ENCODE measurements around the gene DCDC2. TPM values are rescaled to one million over a fixed set of nuclear protein-coding genes. Genes with fewer than 3 reads are reported as not detected.
"Not testable (repeated sequence)": the region's sequence is repeated elsewhere in the genome, so short reads cannot be mapped to it uniquely, and the experiment has no call there.

Gene DCDC2
- total RNA-seq, 2 donors from 2014 or later: 0.34 to 2.5 TPM

DNA sequence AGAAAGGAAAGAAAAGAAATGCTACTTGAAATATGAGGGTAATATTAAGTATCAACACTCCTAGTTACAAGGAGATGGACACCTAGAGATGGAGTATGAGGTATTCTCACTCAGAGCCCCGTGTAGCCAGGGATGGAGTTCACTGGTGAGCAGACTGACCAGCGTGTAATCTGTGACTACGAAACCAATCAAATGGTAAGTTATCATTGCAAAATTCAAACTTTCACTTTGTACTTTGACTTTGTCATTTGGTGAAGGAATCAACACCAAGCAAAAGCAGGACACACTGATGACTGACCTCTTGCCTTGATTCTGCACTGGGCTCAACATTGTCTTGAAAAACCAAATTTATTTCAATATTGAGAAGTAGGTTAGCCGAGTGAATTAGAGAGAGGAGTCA is 51.8 kb downstream of the DCDC2 start:
- no peaks in the 10 kb centered on the region for H3K4me1 ChIP-seq (replicated peaks)
- intact Hi-C loops (cut with DNase I): no loop called here
- DNase-seq (ENCODE audit: low spot score): no peak
- H3K4me3 ChIP-seq: no peak overlapping the region
- WGBS: 90% methylated on average over 4 of the region's 4 CpGs
- TF ChIP-seq, protein P1, sequence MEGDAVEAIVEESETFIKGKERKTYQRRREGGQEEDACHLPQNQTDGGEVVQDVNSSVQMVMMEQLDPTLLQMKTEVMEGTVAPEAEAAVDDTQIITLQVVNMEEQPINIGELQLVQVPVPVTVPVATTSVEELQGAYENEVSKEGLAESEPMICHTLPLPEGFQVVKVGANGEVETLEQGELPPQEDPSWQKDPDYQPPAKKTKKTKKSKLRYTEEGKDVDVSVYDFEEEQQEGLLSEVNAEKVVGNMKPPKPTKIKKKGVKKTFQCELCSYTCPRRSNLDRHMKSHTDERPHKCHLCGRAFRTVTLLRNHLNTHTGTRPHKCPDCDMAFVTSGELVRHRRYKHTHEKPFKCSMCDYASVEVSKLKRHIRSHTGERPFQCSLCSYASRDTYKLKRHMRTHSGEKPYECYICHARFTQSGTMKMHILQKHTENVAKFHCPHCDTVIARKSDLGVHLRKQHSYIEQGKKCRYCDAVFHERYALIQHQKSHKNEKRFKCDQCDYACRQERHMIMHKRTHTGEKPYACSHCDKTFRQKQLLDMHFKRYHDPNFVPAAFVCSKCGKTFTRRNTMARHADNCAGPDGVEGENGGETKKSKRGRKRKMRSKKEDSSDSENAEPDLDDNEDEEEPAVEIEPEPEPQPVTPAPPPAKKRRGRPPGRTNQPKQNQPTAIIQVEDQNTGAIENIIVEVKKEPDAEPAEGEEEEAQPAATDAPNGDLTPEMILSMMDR (IDR thresholded peaks at IDR 0.05): no peak
- TF ChIP-seq POLR2AphosphoS5 (IDR thresholded peaks at IDR 0.05) (no peak), POLR2A (IDR thresholded peaks at IDR 0.05) (no peak)
- H3K27ac ChIP-seq: no peak overlapping the region
- no peaks in the 10 kb centered on the region for H3K36me3 ChIP-seq
- no peaks in the 10 kb centered on the region for H3K9me3 ChIP-seq
- H3K27me3 ChIP-seq (replicated peaks; ENCODE audit: insufficient read depth): no peaks in the 10 kb centered on the region

DNA sequence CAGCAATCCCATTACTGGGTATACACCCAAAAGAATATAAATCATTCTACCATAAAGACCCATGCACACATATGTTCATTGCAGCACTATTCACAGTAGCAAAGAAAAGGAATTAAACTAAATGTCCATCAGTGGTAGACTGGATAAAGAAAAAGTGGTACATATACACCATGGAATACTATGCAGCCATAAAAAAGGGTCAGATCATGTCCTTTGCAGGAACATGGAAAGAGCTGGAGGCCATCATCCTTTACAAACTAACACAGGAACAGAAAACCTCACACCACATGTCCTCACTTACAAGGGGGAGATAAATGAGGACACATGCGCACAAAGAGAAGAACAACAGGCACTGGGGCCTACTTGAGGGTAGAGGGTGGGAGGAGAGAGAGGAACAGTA is 60.9 kb downstream of the DCDC2 start:
- DNase-seq (ENCODE audit: low spot score): no peak
- intact Hi-C loops (cut with DNase I): no loop called here
- Histone ChIP-seq H3K4me3 (no peak overlapping the region), H3K27me3 (replicated peaks; ENCODE audit: insufficient read depth) (no peaks in the 10 kb centered on the region), H3K9me3 (no peaks in the 10 kb centered on the region), H3K27ac (no peak overlapping the region), H3K36me3 (no peaks in the 10 kb centered on the region), H3K4me1 (replicated peaks) (no peaks in the 10 kb centered on the region)
- 97% methylated on average over 1 of the region's 1 CpG for WGBS
- TF ChIP-seq POLR2AphosphoS5 (IDR thresholded peaks at IDR 0.05): no peak

DNA sequence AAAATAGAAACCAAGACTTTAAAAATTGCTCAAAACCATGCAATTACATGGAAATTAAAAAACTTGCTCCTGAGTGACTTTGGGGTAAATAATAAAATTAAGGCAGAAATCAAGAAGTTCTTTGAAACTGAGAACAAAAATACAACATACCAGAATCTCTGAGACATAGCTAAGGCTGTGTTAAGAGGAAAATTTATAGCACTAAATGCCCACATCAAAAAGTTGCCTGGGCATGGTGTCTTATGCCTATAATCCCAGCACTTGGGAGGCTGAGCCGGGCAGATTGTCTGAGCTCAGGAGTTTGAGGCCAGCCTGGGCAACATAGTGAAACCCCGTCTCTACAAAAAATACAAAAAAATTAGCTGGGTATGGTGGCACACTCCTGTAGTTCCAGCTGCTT is 64.0 kb downstream of the DCDC2 start:
- DNase-seq (ENCODE audit: low spot score); H3K36me3 ChIP-seq; H3K9me3 ChIP-seq; H3K4me1 ChIP-seq (replicated peaks); H3K27ac ChIP-seq; H3K27me3 ChIP-seq (replicated peaks; ENCODE audit: insufficient read depth); H3K4me3 ChIP-seq; intact Hi-C loops (cut with DNase I): not testable (repeated sequence)
- WGBS: 94% methylated on average over 2 of the region's 2 CpGs

DNA sequence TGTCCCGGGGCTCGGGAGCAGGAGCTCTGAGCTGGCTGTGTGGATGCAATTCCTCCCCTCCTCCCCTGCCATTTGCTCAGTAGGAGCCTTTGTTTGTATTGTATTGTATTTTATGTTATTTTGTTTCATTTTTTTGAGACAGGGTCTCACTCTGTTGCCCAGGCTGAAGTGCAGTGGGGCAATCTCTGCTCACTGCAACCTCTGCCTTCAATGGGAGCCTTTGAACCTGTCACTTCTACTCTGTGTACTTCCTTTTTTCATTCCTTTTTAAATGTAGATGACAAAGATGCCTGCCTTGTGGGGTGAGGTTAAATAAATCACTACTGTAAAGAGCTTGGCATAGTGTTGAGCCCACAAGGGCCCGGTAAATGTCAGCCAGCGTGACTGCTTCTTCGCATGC is 70.6 kb downstream of the DCDC2 start:
- Histone ChIP-seq H3K27me3 (replicated peaks; ENCODE audit: insufficient read depth) (no peaks in the 10 kb centered on the region), H3K36me3 (no peaks in the 10 kb centered on the region), H3K9me3 (no peaks in the 10 kb centered on the region), H3K27ac (no peak overlapping the region), H3K4me1 (replicated peaks) (no peaks in the 10 kb centered on the region), H3K4me3 (no peak overlapping the region)
- 85% methylated on average over 5 of the region's 5 CpGs for WGBS
- intact Hi-C loops (cut with DNase I): no loop called here
- no peak for TF ChIP-seq POLR2A (IDR thresholded peaks at IDR 0.05)
- TF ChIP-seq POLR2AphosphoS5 (IDR thresholded peaks at IDR 0.05): no peak
- TF ChIP-seq, protein P1 (IDR thresholded peaks at IDR 0.05): no peak
- no peak for DNase-seq (ENCODE audit: low spot score)

DNA sequence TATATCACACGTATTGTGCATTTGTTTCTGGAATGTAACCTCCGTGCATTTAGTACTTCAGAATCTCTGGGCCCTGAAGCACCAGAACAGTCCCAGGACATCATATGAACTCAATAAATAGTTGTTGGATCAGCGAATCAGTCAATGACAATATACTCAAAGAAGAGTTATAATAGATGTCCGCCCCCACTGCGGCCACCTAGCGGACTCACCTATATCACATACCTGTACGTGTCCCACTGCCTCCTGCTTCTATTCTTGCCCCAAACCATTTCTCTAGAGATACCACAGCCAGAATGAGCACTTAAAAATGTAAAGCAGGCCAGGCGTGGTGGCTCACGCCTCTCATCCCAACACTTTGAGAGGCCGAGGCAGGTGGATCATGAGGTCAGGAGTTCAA is 73.9 kb downstream of the DCDC2 start:
- TF ChIP-seq POLR2AphosphoS5 (IDR thresholded peaks at IDR 0.05) (no peak), POLR2A (IDR thresholded peaks at IDR 0.05) (no peak)
- TF ChIP-seq, protein P1 (IDR thresholded peaks at IDR 0.05): no peak
- no peak for DNase-seq (ENCODE audit: low spot score)
- Histone ChIP-seq H3K27me3 (replicated peaks; ENCODE audit: insufficient read depth) (peaks cover 4% of the 10 kb centered on the region), H3K9me3 (no peaks in the 10 kb centered on the region), H3K4me1 (replicated peaks) (no peaks in the 10 kb centered on the region), H3K4me3 (no peak overlapping the region), H3K36me3 (no peaks in the 10 kb centered on the region), H3K27ac (no peak overlapping the region)
- intact Hi-C loops (cut with DNase I): loop anchor here (5.0 kb wide), 1 partner anchor 103 kb away; no protein-coding TSS in a partner anchor
- 85% methylated on average over 10 of the region's 10 CpGs for WGBS

DNA sequence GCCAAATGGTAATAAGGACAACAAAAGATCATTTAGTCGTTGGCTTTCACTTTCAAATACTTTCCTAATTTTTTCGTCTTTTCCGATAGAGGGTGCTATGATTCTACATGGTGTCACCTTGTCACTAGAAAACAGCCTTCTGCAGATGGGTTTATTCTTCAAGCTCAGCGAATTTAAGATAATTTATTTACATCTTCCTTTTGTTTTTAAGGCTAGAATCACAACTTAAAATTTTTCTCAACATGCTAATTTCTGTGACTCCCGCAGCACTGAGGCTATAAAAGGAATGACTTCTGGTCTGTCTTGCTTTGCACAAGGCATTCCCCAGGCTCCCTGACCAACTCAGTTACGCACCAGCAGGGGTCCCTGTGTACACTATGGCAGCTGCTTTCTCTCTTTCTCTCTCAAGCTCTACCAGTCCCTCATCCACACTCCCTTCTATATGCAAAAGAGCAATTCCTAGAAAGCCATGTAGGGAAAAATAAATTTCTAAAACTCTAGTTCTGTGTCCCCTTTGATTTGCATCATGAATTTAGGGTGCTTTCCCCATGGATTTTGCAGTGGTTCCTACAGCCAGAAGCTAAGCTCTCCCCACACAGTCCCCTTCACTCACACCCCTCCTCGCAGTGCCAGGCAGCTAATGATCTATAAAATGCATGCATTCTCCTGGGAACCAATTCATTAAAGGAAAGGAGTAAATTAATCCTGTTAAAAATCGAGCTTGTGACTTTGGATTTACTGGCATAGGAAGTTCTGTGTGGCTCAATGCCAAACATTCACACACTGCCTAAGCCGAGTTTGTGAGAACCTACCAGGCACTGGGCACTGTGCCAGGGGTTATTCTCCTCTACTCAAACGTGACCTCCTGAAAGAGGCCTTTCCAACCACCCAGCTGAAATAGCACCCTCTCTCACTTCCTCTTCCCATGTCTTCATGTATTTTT is 74.5 kb downstream of the DCDC2 start:
- peak; percentile 43 for DNase-seq (ENCODE audit: low spot score)
- TF ChIP-seq, protein P1 (IDR thresholded peaks at IDR 0.05): peak; percentile 20 to 71 (median 56)
- no peak for TF ChIP-seq POLR2AphosphoS5 (IDR thresholded peaks at IDR 0.05)
- no peak for TF ChIP-seq POLR2A (IDR thresholded peaks at IDR 0.05)
- H3K4me3 ChIP-seq: no peak overlapping the region
- H3K27ac ChIP-seq: no peak overlapping the region
- H3K27me3 ChIP-seq (replicated peaks; ENCODE audit: insufficient read depth): peaks cover 4% of the 10 kb centered on the region
- no peaks in the 10 kb centered on the region for H3K9me3 ChIP-seq
- H3K36me3 ChIP-seq: no peaks in the 10 kb centered on the region
- WGBS: 7% methylated on average over 10 of the region's 10 CpGs
- intact Hi-C loops (cut with DNase I): loop anchor here (5.0 kb wide), 1 partner anchor 104 kb away; no protein-coding TSS in a partner anchor
- no peaks in the 10 kb centered on the region for H3K4me1 ChIP-seq (replicated peaks)
